GM18907 (cell line): Measurements from ENCODE around the gene WNT1.

ENCODE experiments used
- ATAC-seq: cut with Tn5 transposase; IDR thresholded peaks from one replicate; pipeline ENCODE4 v1.9.1; 2021; ENCODE audit warnings: mild to moderate bottlenecking, moderate library complexity; ENCODE audit not compliant: unreplicated experiment

The WNT1 gene

GRCh38 chr12:48978291-48978740, at the start of gene WNT1:
WNT1 (plus strand) TSS chr12:48978322; CDS start chr12:48978651, 329 bp downstream.
- ATAC-seq: peak; percentile 6

GRCh38 chr12:48929551-48929950, 48.6 kb upstream of the WNT1 start:
- ATAC-seq: no peak

- ATAC-seq: no peak
Measured at GRCh38 chr12:48930475-48930874, 47.6 kb upstream of the WNT1 start.

- no peak for ATAC-seq
Measured at GRCh38 chr12:48932878-48933277, 45.2 kb upstream of the WNT1 start.

- ATAC-seq: no peak
Measured at GRCh38 chr12:48933664-48934311, 44.3 kb upstream of the WNT1 start.

- ATAC-seq: no peak
Measured at GRCh38 chr12:48934312-48934706, 43.8 kb upstream of the WNT1 start.

- no peak for ATAC-seq
Measured at GRCh38 chr12:48936379-48936979, 41.6 kb upstream of the WNT1 start.

GRCh38 chr12:48937170-48937569, 41.0 kb upstream of the WNT1 start:
- ATAC-seq: no peak

GRCh38 chr12:48938805-48939204, 39.3 kb upstream of the WNT1 start:
- no peak for ATAC-seq

- ATAC-seq: no peak
Measured at GRCh38 chr12:48940181-48940580, 37.9 kb upstream of the WNT1 start.

- no peak for ATAC-seq
Measured at GRCh38 chr12:48943221-48943620, 34.9 kb upstream of the WNT1 start.

GRCh38 chr12:48946205-48946604, 31.9 kb upstream of the WNT1 start:
- no peak for ATAC-seq

GRCh38 chr12:48946943-48947342, 31.2 kb upstream of the WNT1 start:
- no peak for ATAC-seq

GRCh38 chr12:48947727-48948126, 30.4 kb upstream of the WNT1 start:
- no peak for ATAC-seq

GRCh38 chr12:48952691-48953090, 25.4 kb upstream of the WNT1 start:
- no peak for ATAC-seq

- no peak for ATAC-seq
Measured at GRCh38 chr12:48954061-48954460, 24.1 kb upstream of the WNT1 start.

- no peak for ATAC-seq
Measured at GRCh38 chr12:48954841-48955501, 23.2 kb upstream of the WNT1 start.

- peak; percentile 4 for ATAC-seq
Measured at GRCh38 chr12:48956279-48957140, 21.6 kb upstream of the WNT1 start.

- peak; percentile 80 for ATAC-seq
Measured at GRCh38 chr12:48957141-48958048, 20.7 kb upstream of the WNT1 start, which contains the start of gene ARF3. ARF3 (minus strand) TSS chr12:48957487; CDS start chr12:48941095, 16,392 bp downstream.

- no peak for ATAC-seq
Measured at GRCh38 chr12:48958049-48958388, 20.1 kb upstream of the WNT1 start.
